Measurements from ENCODE around the gene CNOT4.

DNA sequence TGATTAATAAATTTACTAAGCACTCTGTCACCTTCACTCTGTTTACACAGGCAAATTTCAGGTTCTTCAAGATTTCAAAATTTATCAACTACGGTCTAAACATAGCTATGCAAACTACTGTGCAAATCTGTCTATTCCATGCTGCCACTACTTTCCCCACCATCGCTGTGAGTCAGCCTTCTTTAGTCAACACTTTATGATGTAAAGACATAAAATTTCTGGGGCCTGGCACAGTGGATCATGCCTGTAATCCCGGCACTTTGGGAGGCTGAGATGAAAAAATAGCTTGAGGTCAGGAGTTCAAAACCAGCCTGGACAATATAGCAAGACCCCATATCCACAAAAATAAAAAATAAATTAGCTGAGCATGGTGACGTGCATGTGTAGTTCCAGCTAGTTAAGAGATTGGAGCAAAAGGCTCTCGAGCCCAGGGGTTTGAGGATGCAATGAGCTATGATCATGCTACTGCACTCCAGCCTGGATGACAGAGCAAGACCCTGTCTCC is 42.6 kb downstream of the CNOT4 start:
- no peak for TF ChIP-seq EZH2 (IDR thresholded peaks at IDR 0.05; ENCODE audit: low read depth)
- TF ChIP-seq, protein P1, sequence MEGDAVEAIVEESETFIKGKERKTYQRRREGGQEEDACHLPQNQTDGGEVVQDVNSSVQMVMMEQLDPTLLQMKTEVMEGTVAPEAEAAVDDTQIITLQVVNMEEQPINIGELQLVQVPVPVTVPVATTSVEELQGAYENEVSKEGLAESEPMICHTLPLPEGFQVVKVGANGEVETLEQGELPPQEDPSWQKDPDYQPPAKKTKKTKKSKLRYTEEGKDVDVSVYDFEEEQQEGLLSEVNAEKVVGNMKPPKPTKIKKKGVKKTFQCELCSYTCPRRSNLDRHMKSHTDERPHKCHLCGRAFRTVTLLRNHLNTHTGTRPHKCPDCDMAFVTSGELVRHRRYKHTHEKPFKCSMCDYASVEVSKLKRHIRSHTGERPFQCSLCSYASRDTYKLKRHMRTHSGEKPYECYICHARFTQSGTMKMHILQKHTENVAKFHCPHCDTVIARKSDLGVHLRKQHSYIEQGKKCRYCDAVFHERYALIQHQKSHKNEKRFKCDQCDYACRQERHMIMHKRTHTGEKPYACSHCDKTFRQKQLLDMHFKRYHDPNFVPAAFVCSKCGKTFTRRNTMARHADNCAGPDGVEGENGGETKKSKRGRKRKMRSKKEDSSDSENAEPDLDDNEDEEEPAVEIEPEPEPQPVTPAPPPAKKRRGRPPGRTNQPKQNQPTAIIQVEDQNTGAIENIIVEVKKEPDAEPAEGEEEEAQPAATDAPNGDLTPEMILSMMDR (conservative IDR thresholded peaks at IDR 0.05), result no peak

All from PC-9 (cell line).